ENCODE data around the gene KSR1. TPM values are rescaled to one million over a fixed set of nuclear protein-coding genes. Genes with fewer than 3 reads are reported as not detected.
A peak's percentile ranks its signal among the peaks of the same experiment; 100 is the strongest.
"Not testable (repeated sequence)": the region's sequence is repeated elsewhere in the genome, so short reads cannot be mapped to it uniquely, and the experiment has no call there.

Gene KSR1
- total RNA-seq, 1 experiment from 2014 or later = 0.96 TPM

- not testable (repeated sequence) for DNase-seq (ENCODE audit: low read depth)
These were observed 29.8 kb upstream of the KSR1 start for GRCh38 chr17:27426471-27426870.

GRCh38 chr17:27427166-27427862 is 28.9 kb upstream of the KSR1 start:
- not testable (repeated sequence) for DNase-seq (ENCODE audit: low read depth)

- DNase-seq (ENCODE audit: low read depth) = no peak
These were observed 27.3 kb upstream of the KSR1 start for GRCh38 chr17:27428781-27429505.

GRCh38 chr17:27429666-27430382 is 26.4 kb upstream of the KSR1 start:
- no peak for DNase-seq (ENCODE audit: low read depth)

GRCh38 chr17:27430383-27430840 is 25.8 kb upstream of the KSR1 start:
- no peak for DNase-seq (ENCODE audit: low read depth)

DNA sequence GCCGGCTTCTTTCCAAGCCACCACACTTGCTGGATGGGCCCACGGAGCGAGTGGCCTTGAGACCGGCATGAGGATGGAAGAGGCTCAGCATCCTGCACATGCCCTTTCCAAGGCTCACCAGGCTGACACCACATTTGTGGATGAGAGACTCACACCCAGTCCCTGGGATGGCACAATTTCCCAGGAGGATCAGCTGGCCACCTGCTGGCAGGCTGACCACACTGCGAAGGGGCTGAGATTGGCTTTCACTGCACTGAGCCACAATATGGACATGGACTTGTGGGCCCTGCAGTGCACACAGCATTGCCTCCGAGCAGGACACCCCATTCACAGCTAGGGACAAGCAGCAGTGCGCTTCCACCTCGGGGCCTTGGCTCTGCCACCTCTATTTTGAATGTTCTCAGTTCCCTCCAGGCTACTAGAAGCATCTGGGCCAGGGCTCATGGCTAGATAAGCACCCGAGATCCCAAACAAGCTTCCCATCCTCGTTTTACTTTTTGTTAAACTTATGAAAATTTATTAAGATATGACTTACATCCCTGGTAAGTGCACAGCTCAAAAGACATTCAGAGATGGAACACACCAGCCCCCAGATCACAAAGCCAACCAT is 25.3 kb upstream of the KSR1 start:
- DNase-seq (ENCODE audit: low read depth) = peak; percentile 52

GRCh38 chr17:27433521-27433920 is 22.7 kb upstream of the KSR1 start:
- no peak for DNase-seq (ENCODE audit: low read depth)

DNA sequence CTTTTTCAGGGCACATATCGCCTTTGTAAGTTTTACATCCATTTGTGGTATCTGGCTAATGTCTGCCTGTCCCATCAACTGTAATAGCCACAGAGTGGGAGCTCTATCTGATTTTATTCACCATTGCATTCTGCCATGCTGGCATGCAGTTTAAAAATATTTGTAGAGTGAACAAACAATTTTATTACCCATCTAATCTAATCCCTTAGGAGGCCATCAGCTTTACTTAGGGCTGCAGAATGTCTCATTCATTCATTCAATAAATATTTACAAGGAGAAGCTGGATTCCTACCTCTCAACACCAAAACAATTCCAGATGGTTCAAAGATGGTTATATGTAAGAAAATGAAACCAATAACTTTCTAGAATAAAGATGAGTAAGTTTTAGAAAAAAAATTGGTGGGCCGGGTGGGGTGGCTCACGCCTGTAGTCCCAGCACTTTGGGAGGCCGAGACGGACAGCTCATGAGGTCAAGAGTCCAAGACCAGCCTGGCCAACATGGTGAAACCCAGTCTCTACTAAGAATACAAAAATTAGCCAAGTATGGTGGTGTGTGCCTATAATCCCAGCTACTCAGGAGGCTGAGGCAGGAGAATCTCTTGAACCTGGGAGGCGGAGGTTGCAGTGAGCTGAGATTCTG is 20.7 kb upstream of the KSR1 start:
- DNase-seq (ENCODE audit: low read depth) = not testable (repeated sequence)

GRCh38 chr17:27438348-27438998 is 17.8 kb upstream of the KSR1 start:
- no peak for DNase-seq (ENCODE audit: low read depth)

GRCh38 chr17:27439342-27439741 is 16.9 kb upstream of the KSR1 start:
- DNase-seq (ENCODE audit: low read depth) = no peak

DNA sequence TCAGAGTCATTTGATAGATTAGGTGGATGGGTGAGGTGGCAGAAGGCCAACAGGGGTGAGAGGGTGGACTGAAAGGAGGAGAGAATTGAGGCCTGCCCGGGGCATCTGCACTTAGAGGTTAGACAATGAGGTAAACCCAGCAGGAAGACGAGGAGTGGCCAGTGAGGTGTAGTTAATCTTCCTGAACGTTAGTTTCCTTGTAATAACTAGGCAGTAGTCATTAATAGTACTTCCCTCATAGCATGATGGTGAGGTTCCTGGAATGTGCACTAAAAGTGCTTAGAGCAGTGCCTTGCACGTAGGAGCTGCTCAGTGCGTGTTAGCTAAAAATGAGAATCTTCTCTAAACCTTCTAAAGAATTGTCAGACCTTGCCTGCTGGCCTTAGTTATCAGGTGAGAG is 13.5 kb upstream of the KSR1 start:
- no peak for DNase-seq (ENCODE audit: low read depth)

DNA sequence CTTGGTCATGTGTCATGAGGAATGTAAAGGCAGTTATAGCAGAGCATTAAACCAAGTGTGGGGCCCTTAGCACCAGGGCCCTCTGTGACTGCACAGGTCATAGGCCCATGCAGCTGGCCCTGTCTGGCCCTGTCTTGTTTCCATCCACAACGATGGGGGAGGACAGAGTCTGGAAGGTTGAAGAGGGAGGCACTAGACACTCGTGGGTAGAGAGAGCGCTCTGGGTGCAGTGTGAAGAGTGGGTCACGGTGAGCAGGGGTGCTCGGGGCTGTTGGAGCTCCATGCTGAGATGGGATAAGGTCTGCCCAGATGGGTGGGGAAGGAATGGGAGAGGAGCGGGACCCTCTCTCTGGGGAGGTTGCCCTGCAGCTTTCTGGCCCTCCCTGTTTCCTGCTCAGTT is 12.8 kb upstream of the KSR1 start:
- DNase-seq (ENCODE audit: low read depth) = no peak

- no peak for DNase-seq (ENCODE audit: low read depth)
These were observed 10.3 kb upstream of the KSR1 start for GRCh38 chr17:27445971-27446370.

DNA sequence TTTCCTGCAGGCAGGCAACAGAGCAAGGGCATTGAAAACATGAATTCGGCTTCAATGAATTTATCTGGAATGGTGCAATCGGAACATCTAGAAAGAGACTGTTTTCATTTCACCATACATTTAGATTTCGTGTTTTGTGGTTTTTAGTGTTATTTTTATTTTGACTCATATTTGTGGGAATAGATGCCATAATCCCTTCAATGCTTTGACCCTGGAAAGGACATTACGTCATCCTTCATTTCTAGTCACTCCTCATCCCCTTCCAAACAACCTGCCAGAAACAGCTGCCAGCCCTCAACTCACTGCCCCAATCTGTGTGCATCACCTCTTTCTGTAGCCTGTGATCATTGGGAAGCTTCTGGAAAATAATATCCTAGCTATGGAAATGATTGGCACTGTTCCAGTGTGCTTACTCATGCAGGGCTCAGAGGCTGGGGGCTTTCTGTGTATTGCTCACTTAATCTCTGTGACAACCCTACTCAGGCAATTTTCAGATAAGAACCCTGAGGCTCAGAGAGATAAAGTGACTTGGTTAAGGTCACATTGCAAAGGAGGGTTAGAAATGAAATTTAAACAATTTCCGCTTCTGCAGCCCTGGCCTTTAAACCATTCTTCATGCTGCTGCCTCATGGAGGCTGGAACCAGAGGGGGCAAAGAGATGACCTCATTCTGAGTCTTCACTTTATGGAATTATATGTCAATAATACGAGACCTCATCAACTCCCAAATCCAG is 9.5 kb upstream of the KSR1 start:
- DNase-seq (ENCODE audit: low read depth) = peak; percentile 71

DNA sequence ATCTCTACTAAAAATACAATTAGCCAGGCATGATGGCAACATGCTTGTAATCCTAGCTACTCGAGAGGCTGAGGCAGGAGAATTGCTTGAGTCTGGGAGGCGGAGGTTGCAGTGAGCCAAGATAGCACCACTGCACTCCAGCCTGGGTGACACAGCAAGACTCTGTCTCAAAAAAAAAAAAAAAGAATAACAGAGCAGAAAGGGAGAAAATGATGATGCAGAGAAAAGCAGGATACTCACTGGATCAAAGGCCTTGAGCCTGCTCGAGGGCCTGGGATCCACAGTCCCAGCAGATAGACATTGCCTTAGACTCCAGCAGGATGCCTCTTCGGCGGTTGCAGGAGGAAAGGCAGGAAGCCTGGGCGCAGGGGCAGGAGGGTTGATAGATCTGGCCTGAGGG is 7.7 kb upstream of the KSR1 start:
- not testable (repeated sequence) for DNase-seq (ENCODE audit: low read depth)

- DNase-seq (ENCODE audit: low read depth) = no peak
These were observed 6.7 kb upstream of the KSR1 start for GRCh38 chr17:27449541-27449940.

DNA sequence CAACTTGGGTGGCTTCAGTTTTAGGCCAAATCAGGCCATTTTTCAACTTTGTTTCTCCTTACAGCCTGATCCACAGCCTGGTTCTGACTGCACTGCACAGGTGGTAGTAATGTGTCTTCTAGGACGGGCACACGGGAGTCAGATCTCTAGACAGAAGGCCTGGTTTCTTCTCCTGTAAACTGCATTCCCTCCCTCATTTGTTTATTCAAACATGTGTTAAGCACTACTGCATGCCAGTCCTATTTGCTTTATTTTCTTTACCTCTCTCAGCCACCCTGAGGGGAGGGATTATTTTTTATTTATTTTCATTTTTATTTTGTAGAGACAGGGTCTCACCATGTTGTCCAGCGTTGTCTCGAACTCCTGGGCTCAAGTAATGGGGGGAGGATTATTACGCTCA is 6.3 kb upstream of the KSR1 start:
- DNase-seq (ENCODE audit: low read depth) = no peak

- no peak for DNase-seq (ENCODE audit: low read depth)
These were observed 5.8 kb upstream of the KSR1 start for GRCh38 chr17:27450416-27450815.

GRCh38 chr17:27451906-27452305 is 4.3 kb upstream of the KSR1 start:
- DNase-seq (ENCODE audit: low read depth) = no peak

DNA sequence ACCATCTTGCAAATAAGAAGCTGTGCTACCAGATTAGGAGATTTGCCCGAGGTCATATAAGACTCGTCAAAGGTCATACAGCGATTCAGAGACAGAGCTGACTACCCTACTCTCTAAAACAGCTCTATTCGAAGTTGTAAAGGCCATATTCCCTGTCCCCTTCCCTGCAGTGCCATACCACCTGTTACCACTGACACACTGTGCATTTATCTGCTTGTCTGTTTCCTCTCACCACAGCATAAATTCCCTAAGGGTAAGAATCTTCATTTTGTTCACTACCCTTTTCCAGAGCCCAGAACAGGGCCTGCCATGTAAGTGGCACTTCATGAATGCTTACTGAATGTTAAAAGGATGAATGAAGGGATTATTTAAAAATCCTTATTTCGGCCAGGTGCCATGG is 3.4 kb upstream of the KSR1 start:
- no peak for DNase-seq (ENCODE audit: low read depth)

- DNase-seq (ENCODE audit: low read depth) = peak; percentile 65
These were observed 2.8 kb upstream of the KSR1 start for GRCh38 chr17:27453471-27453870.

Data from RPMI7951 (cell line).